ENCODE measurements around the gene KCNAB1.

GRCh38 chr3:156290924-156291271, 170.5 kb downstream of the KCNAB1 start:
- TF ChIP-seq CTCF (IDR thresholded peaks at IDR 0.05) (no peak), POLR2A (IDR thresholded peaks at IDR 0.05) (no peak), EP300 (IDR thresholded peaks at IDR 0.05) (no peak)

All from tibial nerve (tissue), 4 donors.